Mesendoderm (in vitro differentiated cells): ENCODE data around the gene MYO16.

Experiments used
- DNase-seq: peaks from one replicate; pipeline ENCODE4 v3.0.0; 2013
- H2AK5ac ChIP-seq: 2 replicates; pipeline ENCODE4 v1.6.1; 2013; ENCODE audit warnings: low read length, inconsistent platforms
- H2BK120ac ChIP-seq: 2 replicates; pipeline ENCODE4 v1.6.1; 2013; ENCODE audit warnings: low read depth, mild to moderate bottlenecking, low read length, moderate library complexity, mixed read lengths
- H2BK15ac ChIP-seq: replicated peaks from 2 replicates; pipeline ENCODE4 v1.6.1; 2013; ENCODE audit warnings: low read depth, mild to moderate bottlenecking, moderate library complexity
- H2BK5ac ChIP-seq: 2 replicates; pipeline ENCODE4 v1.6.1; 2013; ENCODE audit warnings: low read length, inconsistent platforms
- H3K18ac ChIP-seq: 2 replicates; pipeline ENCODE4 v1.6.1; 2013; ENCODE audit warnings: mild to moderate bottlenecking, low read length, mixed read lengths
- H3K23ac ChIP-seq: one replicate; pipeline ENCODE4 v1.6.1; 2013; ENCODE audit warnings: low read length
- H3K27ac ChIP-seq: 2 replicates; pipeline ENCODE4 v1.5.1; 2013; ENCODE audit warnings: low read depth, mild to moderate bottlenecking, inconsistent platforms, low read length, moderate library complexity
- H3K27me3 ChIP-seq: 2 replicates; pipeline ENCODE4 v1.6.1; 2013; ENCODE audit warnings: low read length, control low read depth, mild to moderate bottlenecking, inconsistent platforms; ENCODE audit not compliant: insufficient read depth, poor library complexity
- H3K36me3 ChIP-seq: 2 replicates; pipeline ENCODE4 v1.6.1; 2013; ENCODE audit warnings: low read length, inconsistent platforms; ENCODE audit not compliant: control insufficient read depth, insufficient read depth
- H3K4ac ChIP-seq: one replicate; pipeline ENCODE4 v1.6.1; 2013; ENCODE audit warnings: low read depth, mild to moderate bottlenecking, low read length, moderate library complexity
- H3K4me1 ChIP-seq: 2 replicates; pipeline ENCODE4 v1.6.1; 2013; ENCODE audit warnings: low read depth, low read length, inconsistent platforms; ENCODE audit not compliant: control insufficient read depth
- H3K4me2 ChIP-seq: 2 replicates; pipeline ENCODE4 v1.6.1; 2013; ENCODE audit warnings: low read length
- H3K4me3 ChIP-seq: 2 replicates; pipeline ENCODE4 v1.5.1; 2013; ENCODE audit warnings: mild to moderate bottlenecking, low read length
- H3K56ac ChIP-seq: one replicate; pipeline ENCODE4 v1.6.1; 2013; ENCODE audit warnings: low read length
- H3K79me1 ChIP-seq: 2 replicates; pipeline ENCODE4 v1.6.1; 2013; ENCODE audit warnings: low read length, inconsistent platforms
- H3K79me2 ChIP-seq: 2 replicates; pipeline ENCODE4 v1.6.1; 2013; ENCODE audit warnings: mild to moderate bottlenecking, low read length; ENCODE audit not compliant: control insufficient read depth, insufficient read depth
- H3K9ac ChIP-seq: 2 replicates; pipeline ENCODE4 v1.6.1; 2013; ENCODE audit warnings: low read length, inconsistent platforms
- H4K5ac ChIP-seq: one replicate; pipeline ENCODE4 v1.6.1; 2013; ENCODE audit warnings: low read length
- H4K8ac ChIP-seq: one replicate; pipeline ENCODE4 v1.6.1; 2013; ENCODE audit warnings: low read depth, mild to moderate bottlenecking, control low read depth, low read length, moderate library complexity
- WGBS: extraction: QIAGEN DNeasy Blood & Tissue Kit; methylation state at CpG from one replicate; pipeline ENCODE4 v1.1.7; 2013; ENCODE audit warnings: low lambda C conversion rate, missing lambda C conversion rate; ENCODE audit not compliant: insufficient coverage; ENCODE audit errors: extremely low coverage; 5-methylcytosine and 5-hydroxymethylcytosine counted together

Gene MYO16

DNA sequence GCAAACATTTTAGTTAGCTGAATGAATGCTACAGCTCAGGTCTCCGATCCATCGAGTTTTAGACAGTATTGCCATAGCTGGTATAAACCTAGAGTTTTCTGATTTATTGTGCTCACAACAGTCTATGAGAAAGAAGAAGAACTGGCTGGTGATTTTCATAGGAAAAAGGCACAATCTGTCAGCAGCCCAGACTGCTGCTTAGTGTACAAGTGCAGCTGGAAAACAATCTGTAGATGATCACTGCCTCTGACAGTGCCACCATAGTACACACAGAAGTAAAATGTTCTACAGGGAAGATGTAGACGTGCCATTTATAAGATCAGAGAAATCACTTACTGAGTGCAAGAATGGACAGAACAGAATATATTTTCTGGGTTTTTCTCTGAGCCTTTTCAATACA is 48.4 kb downstream of the MYO16 start:
- Histone ChIP-seq H3K18ac (no peak overlapping the region), H3K79me1 (no peaks in the 10 kb centered on the region), H3K4me2 (no peak overlapping the region), H3K4ac (no peak overlapping the region), H3K23ac (no peak overlapping the region), H3K4me3 (no peak overlapping the region), H2BK5ac (no peak overlapping the region), H3K56ac (no peak overlapping the region), H4K8ac (no peak overlapping the region), H3K36me3 (no peaks in the 10 kb centered on the region), H3K79me2 (no peaks in the 10 kb centered on the region), H3K27ac (no peak overlapping the region), H2BK120ac (no peak overlapping the region), H3K9ac (no peak overlapping the region), H4K5ac (no peak overlapping the region), H3K4me1 (no peaks in the 10 kb centered on the region), H2BK15ac (no peak overlapping the region), H3K27me3 (no peaks in the 10 kb centered on the region), H2AK5ac (no peak overlapping the region)
- DNase-seq, result no peak
- no CpG with 5 or more reads among the region's 3 CpGs for WGBS

DNA sequence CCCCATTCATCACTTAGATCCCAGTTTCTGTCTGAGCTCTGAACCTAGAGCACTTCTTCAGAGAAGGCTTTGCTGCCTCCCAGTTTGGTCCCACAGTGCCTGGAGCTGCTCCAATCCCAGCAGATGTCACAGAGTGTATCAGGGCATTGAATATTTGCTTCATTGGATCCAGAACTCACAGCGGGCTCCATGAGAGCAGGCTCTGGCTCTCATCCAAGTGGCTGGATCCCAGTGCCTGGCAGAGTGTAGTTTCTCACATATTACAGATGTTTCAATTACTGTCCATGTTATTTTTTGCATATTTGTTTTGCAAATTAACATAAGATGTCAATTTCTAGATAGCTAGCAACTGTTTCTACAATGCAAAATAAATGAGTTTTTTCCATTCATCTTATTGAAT is 50.6 kb downstream of the MYO16 start:
- Histone ChIP-seq H2BK5ac (no peak overlapping the region), H3K4me3 (no peak overlapping the region), H3K9ac (no peak overlapping the region), H3K79me1 (no peaks in the 10 kb centered on the region), H3K79me2 (no peaks in the 10 kb centered on the region), H3K4ac (no peak overlapping the region), H3K36me3 (no peaks in the 10 kb centered on the region), H3K18ac (no peak overlapping the region), H2BK15ac (no peak overlapping the region), H3K27ac (no peak overlapping the region), H3K56ac (no peak overlapping the region), H4K5ac (no peak overlapping the region), H3K23ac (no peak overlapping the region), H2AK5ac (no peak overlapping the region), H3K4me2 (no peak overlapping the region), H3K27me3 (no peaks in the 10 kb centered on the region), H2BK120ac (no peak overlapping the region), H4K8ac (no peak overlapping the region), H3K4me1 (no peaks in the 10 kb centered on the region)
- DNase-seq, result no peak
- no CpG with 5 or more reads among the region's 1 CpG for WGBS

DNA sequence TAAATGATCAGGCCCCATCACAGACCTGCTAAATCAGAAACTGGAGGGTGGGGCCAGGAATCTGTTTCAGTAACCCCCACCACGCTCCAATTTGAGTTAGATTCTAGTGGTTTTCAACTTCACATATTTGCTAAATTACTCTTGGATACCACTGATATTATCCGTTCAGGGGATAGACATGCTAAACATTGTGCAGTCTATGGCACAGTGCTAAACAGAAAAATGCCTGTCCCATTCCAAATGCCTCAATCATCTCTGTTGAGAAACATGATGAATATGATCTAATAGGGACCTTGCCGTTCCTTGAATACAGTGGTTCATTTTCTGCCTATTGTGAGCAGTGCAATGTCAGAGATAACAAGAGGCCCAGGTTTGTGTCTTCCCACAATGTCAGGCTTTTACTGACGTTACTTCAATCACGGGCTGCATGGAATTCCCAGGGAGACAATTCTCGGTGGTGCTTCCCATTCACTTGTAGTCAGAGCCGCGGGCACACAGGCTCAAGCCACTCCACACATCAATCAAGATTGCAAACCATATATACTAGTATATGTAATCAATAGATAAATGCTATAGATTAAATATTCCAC is 52.7 kb downstream of the MYO16 start:
- Histone ChIP-seq H3K36me3 (no peaks in the 10 kb centered on the region), H3K4me3 (no peak overlapping the region), H3K18ac (no peak overlapping the region), H3K27ac (no peak overlapping the region), H2BK120ac (no peak overlapping the region), H3K23ac (no peak overlapping the region), H2BK15ac (no peak overlapping the region), H2BK5ac (no peak overlapping the region), H3K79me1 (no peaks in the 10 kb centered on the region), H2AK5ac (no peak overlapping the region), H3K56ac (no peak overlapping the region), H3K9ac (no peak overlapping the region), H4K5ac (no peak overlapping the region), H4K8ac (no peak overlapping the region), H3K4ac (no peak overlapping the region), H3K4me1 (no peaks in the 10 kb centered on the region), H3K4me2 (no peak overlapping the region), H3K79me2 (no peaks in the 10 kb centered on the region), H3K27me3 (no peaks in the 10 kb centered on the region)
- no peak for DNase-seq
- no CpG with 5 or more reads among the region's 8 CpGs for WGBS

DNA sequence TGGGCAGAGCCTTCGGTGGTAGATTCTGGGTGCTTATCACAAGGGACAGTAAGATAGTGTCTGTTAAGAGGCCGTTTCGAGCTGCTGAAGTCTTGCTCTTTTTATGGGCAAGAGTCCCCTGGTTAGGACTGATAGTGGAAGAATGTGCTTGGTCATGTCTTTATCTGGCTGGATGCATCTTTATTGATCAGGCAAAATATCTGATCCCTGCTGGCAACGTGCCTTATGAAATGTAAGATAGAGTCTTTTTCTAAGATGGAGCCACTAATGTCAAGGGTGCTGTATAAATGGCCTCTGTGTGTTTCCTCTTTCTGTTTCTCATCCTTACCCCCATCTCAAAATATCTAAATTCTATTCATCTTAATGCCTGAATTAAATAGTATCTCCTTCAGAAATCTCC is 53.3 kb downstream of the MYO16 start:
- Histone ChIP-seq H2BK15ac (no peak overlapping the region), H3K79me1 (no peaks in the 10 kb centered on the region), H3K18ac (no peak overlapping the region), H2AK5ac (no peak overlapping the region), H3K9ac (no peak overlapping the region), H3K56ac (no peak overlapping the region), H3K4me3 (no peak overlapping the region), H3K79me2 (no peaks in the 10 kb centered on the region), H3K23ac (no peak overlapping the region), H3K4ac (no peak overlapping the region), H3K36me3 (no peaks in the 10 kb centered on the region), H3K4me2 (no peak overlapping the region), H4K5ac (no peak overlapping the region), H3K27me3 (no peaks in the 10 kb centered on the region), H2BK5ac (no peak overlapping the region), H2BK120ac (no peak overlapping the region), H3K4me1 (no peaks in the 10 kb centered on the region), H4K8ac (no peak overlapping the region), H3K27ac (no peak overlapping the region)
- DNase-seq, result peak; percentile 12
- no CpG with 5 or more reads among the region's 4 CpGs for WGBS

DNA sequence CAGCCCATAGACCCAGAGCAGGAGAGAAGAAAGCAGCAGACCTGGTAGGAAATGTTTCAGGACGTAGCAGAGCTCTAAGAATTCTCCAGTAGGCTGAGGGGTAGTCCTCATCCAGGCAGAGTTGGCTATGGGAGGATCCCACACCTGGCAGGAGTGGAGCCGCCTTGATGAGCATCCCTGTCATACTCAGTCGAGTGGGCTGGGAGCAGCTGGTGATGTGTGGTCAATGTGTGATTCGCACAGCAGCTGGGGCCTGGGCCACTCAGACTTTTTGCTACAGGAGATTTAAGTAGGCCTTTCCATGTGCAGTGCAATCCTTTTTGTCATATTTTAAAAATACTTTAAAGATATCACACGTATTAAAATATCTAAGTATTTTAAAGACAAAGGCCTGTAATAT is 56.6 kb downstream of the MYO16 start:
- no peak overlapping the region for H3K23ac ChIP-seq
- no peaks in the 10 kb centered on the region for H3K79me1 ChIP-seq
- H3K56ac ChIP-seq, result no peak overlapping the region
- no peak overlapping the region for H3K4me2 ChIP-seq
- no peak overlapping the region for H2BK120ac ChIP-seq
- H2BK15ac ChIP-seq, result no peak overlapping the region
- H3K27ac ChIP-seq, result no peak overlapping the region
- H3K79me2 ChIP-seq, result no peaks in the 10 kb centered on the region
- no peak overlapping the region for H4K8ac ChIP-seq
- H3K4me1 ChIP-seq, result no peaks in the 10 kb centered on the region
- H3K36me3 ChIP-seq, result no peaks in the 10 kb centered on the region
- no peaks in the 10 kb centered on the region for H3K27me3 ChIP-seq
- H3K4ac ChIP-seq, result no peak overlapping the region
- H4K5ac ChIP-seq, result no peak overlapping the region
- DNase-seq, result no peak
- no peak overlapping the region for H2AK5ac ChIP-seq
- no peak overlapping the region for H3K18ac ChIP-seq
- no peak overlapping the region for H2BK5ac ChIP-seq
- H3K4me3 ChIP-seq, result no peak overlapping the region
- H3K9ac ChIP-seq, result no peak overlapping the region
- WGBS, result no CpG with 5 or more reads among the region's 5 CpGs

DNA sequence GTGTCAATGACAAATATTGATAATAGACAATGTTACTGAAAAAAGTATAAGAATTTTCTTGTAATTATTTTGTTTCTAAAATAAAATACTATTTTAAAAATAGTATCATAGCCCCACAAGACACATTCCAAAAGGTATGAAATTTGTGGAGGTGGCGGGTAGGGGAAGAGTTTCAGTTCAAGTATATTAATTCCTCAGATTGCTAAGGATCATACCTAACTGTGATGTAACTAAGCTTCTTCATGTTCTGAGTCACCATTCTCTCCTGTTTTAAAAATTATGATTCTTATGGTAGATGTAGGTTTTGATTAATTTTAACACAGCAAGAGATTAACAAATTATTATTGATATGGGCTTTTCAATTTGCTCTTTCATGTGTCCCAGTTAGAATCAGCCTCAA is 61.3 kb downstream of the MYO16 start:
- no CpG with 5 or more reads among the region's 1 CpG for WGBS
- H3K9ac ChIP-seq, result no peak overlapping the region
- no peak overlapping the region for H3K23ac ChIP-seq
- no peak overlapping the region for H3K27ac ChIP-seq
- no peak overlapping the region for H2BK5ac ChIP-seq
- no peak overlapping the region for H4K5ac ChIP-seq
- H3K56ac ChIP-seq, result no peak overlapping the region
- H3K4me2 ChIP-seq, result no peak overlapping the region
- H3K18ac ChIP-seq, result no peak overlapping the region
- no peak overlapping the region for H4K8ac ChIP-seq
- no peak for DNase-seq
- H3K79me1 ChIP-seq, result no peaks in the 10 kb centered on the region
- H2BK120ac ChIP-seq, result no peak overlapping the region
- no peak overlapping the region for H2AK5ac ChIP-seq
- no peaks in the 10 kb centered on the region for H3K27me3 ChIP-seq
- no peaks in the 10 kb centered on the region for H3K79me2 ChIP-seq
- H3K4me1 ChIP-seq, result no peaks in the 10 kb centered on the region
- H2BK15ac ChIP-seq, result no peak overlapping the region
- no peak overlapping the region for H3K4me3 ChIP-seq
- H3K4ac ChIP-seq, result no peak overlapping the region
- H3K36me3 ChIP-seq, result no peaks in the 10 kb centered on the region
